ENCODE measurements around the gene ZFHX3.
"Not testable (repeated sequence)": the region's sequence is repeated elsewhere in the genome, so short reads cannot be mapped to it uniquely, and the experiment has no call there.

ZFHX3 gene

GRCh38 chr16:73013974-73014373, 34.0 kb downstream of the ZFHX3 start:
- DNase-seq (ENCODE audit: low read depth), result no peak
- no peak overlapping the region for H3K4me3 ChIP-seq (ENCODE audit: low read length)
- TF ChIP-seq CTCF (conservative IDR thresholded peaks at IDR 0.05; ENCODE audit: low read depth, low read length), result no peak

- no peak overlapping the region for H3K4me3 ChIP-seq (ENCODE audit: low read length)
- no peak for DNase-seq (ENCODE audit: low read depth)
- no peak for TF ChIP-seq CTCF (conservative IDR thresholded peaks at IDR 0.05; ENCODE audit: low read depth, low read length)
Observed at GRCh38 chr16:73012341-73012740, 35.6 kb downstream of the ZFHX3 start.

- TF ChIP-seq CTCF (conservative IDR thresholded peaks at IDR 0.05; ENCODE audit: low read depth, low read length), result no peak
- no peak for DNase-seq (ENCODE audit: low read depth)
- no peak overlapping the region for H3K4me3 ChIP-seq (ENCODE audit: low read length)
Observed at GRCh38 chr16:73011926-73012325, 36.0 kb downstream of the ZFHX3 start.

- TF ChIP-seq CTCF (conservative IDR thresholded peaks at IDR 0.05; ENCODE audit: low read depth, low read length), result no peak
- no peak for DNase-seq (ENCODE audit: low read depth)
- H3K4me3 ChIP-seq (ENCODE audit: low read length), result no peak overlapping the region
Observed at GRCh38 chr16:73010150-73010676, 37.7 kb downstream of the ZFHX3 start.

- not testable (repeated sequence) for H3K4me3 ChIP-seq (ENCODE audit: low read length); DNase-seq (ENCODE audit: low read depth)
Observed at GRCh38 chr16:73009710-73010109, 38.2 kb downstream of the ZFHX3 start.

GRCh38 chr16:73006026-73006425, 41.9 kb downstream of the ZFHX3 start:
- no peak for DNase-seq (ENCODE audit: low read depth)
- no peak overlapping the region for H3K4me3 ChIP-seq (ENCODE audit: low read length)
- TF ChIP-seq CTCF (conservative IDR thresholded peaks at IDR 0.05; ENCODE audit: low read depth, low read length), result no peak

GRCh38 chr16:73002866-73003265, 45.1 kb downstream of the ZFHX3 start:
- DNase-seq (ENCODE audit: low read depth), result no peak
- no peak for TF ChIP-seq CTCF (conservative IDR thresholded peaks at IDR 0.05; ENCODE audit: low read depth, low read length)
- no peak overlapping the region for H3K4me3 ChIP-seq (ENCODE audit: low read length)
